Measurements from ENCODE around the gene MED13L. TPM values are rescaled to one million over a fixed set of nuclear protein-coding genes. Genes with fewer than 3 reads are reported as not detected.
"Not testable (repeated sequence)": the region's sequence is repeated elsewhere in the genome, so short reads cannot be mapped to it uniquely, and the experiment has no call there.

MED13L gene
- total RNA-seq, 1 donor from 2014 or later: 155 TPM

- no peak for DNase-seq (ENCODE audit: low read depth)
Measured at GRCh38 chr12:116153113-116153512, 124.4 kb downstream of the MED13L start.

- DNase-seq (ENCODE audit: low read depth): peak; percentile 90
Measured at GRCh38 chr12:116152268-116152667, 125.2 kb downstream of the MED13L start.

GRCh38 chr12:116150452-116150851 lies 127.0 kb downstream of the MED13L start:
- DNase-seq (ENCODE audit: low read depth): no peak

GRCh38 chr12:116150001-116150400 lies 127.5 kb downstream of the MED13L start:
- peak; percentile 41 for DNase-seq (ENCODE audit: low read depth)

- DNase-seq (ENCODE audit: low read depth): no peak
Measured at GRCh38 chr12:116148844-116149243, 128.6 kb downstream of the MED13L start.

- DNase-seq (ENCODE audit: low read depth): no peak
Measured at GRCh38 chr12:116146386-116146785, 131.1 kb downstream of the MED13L start.

- no peak for DNase-seq (ENCODE audit: low read depth)
Measured at GRCh38 chr12:116145451-116145850, 132.0 kb downstream of the MED13L start.

- no peak for DNase-seq (ENCODE audit: low read depth)
Measured at GRCh38 chr12:116144384-116144783, 133.1 kb downstream of the MED13L start.

- DNase-seq (ENCODE audit: low read depth): peak; percentile 90
Measured at GRCh38 chr12:116143909-116144308, 133.6 kb downstream of the MED13L start.

- DNase-seq (ENCODE audit: low read depth): peak; percentile 93
Measured at GRCh38 chr12:116142936-116143898, 134.3 kb downstream of the MED13L start.

GRCh38 chr12:116141833-116142162 lies 135.7 kb downstream of the MED13L start:
- DNase-seq (ENCODE audit: low read depth): no peak

GRCh38 chr12:116141110-116141832 lies 136.2 kb downstream of the MED13L start:
- DNase-seq (ENCODE audit: low read depth): no peak

GRCh38 chr12:116140529-116140928 lies 137.0 kb downstream of the MED13L start:
- no peak for DNase-seq (ENCODE audit: low read depth)

GRCh38 chr12:116138781-116139180 lies 138.7 kb downstream of the MED13L start:
- DNase-seq (ENCODE audit: low read depth): peak; percentile 85

- DNase-seq (ENCODE audit: low read depth): no peak
Measured at GRCh38 chr12:116138364-116138763, 139.1 kb downstream of the MED13L start.

- DNase-seq (ENCODE audit: low read depth): no peak
Measured at GRCh38 chr12:116137318-116137717, 140.2 kb downstream of the MED13L start.

- DNase-seq (ENCODE audit: low read depth): no peak
Measured at GRCh38 chr12:116136340-116136739, 141.2 kb downstream of the MED13L start.

- DNase-seq (ENCODE audit: low read depth): peak; percentile 83
Measured at GRCh38 chr12:116135209-116135930, 142.1 kb downstream of the MED13L start.

- no peak for DNase-seq (ENCODE audit: low read depth)
Measured at GRCh38 chr12:116133636-116134214, 143.8 kb downstream of the MED13L start.

- DNase-seq (ENCODE audit: low read depth): peak; percentile 74
Measured at GRCh38 chr12:116133149-116133548, 144.3 kb downstream of the MED13L start.

- DNase-seq (ENCODE audit: low read depth): not testable (repeated sequence)
Measured at GRCh38 chr12:116131987-116132386, 145.5 kb downstream of the MED13L start.

GRCh38 chr12:116131176-116131575 lies 146.3 kb downstream of the MED13L start:
- no peak for DNase-seq (ENCODE audit: low read depth)

All from renal cortical epithelial cell (primary cell).